Measurements from ENCODE around the gene TMC6.
A peak's percentile ranks its signal among the peaks of the same experiment; 100 is the strongest.
"Not testable (repeated sequence)": the region's sequence is repeated elsewhere in the genome, so short reads cannot be mapped to it uniquely, and the experiment has no call there.

The TMC6 gene

GRCh38 chr17:78124836-78125137 lies 3.8 kb downstream of the TMC6 start:
- DNase-seq (ENCODE audit: low read depth in 3 of 3): no peak

DNA sequence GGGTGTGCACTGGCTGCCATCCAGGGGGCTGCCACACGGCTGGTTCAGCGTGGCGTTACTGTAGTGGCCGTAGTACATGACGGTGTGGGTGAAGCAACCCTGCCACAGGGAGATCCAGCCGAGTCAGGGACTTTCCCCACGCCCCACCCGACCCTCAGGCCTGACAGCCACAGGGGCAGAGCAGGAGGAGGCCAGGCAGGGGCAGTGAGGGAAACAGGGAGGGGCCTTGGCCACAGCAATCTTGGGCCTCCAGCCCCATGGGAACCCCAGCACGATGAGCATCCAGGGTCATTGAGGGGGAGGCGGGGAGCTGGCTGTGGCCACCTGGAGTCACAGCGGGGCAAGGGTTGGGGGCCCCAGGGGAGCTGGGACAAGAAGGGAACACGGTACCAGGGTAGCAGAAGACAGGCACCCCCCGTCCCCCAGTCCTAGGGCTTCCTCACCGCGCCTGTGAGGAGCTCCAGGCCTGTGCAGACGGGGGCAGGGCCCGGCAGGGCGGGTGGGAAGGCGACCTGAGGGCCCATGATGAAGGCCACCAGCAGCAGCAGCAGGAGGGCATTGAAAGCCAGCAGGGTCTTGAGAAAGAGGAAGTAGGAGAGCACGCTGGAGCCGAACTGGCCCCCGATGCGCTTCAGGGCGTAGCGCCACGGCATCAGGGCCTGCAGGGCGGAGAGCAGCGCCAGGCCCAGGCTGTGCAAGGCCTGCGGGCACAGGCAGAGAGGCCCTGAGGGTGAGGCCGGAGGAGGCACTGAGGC lies 4.3 kb downstream of the TMC6 start:
- no peak for DNase-seq (ENCODE audit: low read depth in 3 of 3)

DNA sequence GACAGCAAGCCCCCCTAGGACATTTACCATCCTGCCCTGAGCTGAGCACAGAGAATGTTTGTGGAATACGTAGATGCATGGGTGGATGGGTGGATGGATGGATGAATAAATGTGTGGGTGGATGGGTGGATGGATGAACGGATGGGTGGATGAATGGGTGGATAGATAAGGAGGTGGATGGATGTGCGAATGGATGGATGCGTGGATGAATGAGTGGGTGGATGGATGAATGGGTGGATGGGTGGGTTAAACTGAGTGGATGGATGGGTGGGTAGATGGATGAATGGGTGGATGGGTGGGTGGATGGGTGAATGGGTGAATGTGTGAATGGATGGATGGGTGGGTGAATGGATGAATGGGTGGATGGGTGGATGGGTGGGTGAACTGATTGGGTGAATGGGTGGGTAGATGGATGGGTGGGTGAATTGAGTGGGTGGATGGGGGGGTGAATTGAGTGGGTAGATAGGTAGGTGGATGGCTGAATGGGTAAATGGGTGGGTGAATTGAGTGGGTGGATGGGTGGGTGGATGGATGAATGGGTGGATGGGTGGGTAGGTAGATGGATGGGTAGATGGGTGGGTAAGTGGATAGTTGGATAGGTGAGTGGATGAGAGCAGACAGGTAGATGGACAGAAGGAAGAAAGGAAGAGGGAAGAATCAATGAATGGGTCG lies 5.2 kb downstream of the TMC6 start:
- no peak for DNase-seq (ENCODE audit: low read depth in 3 of 3)

DNA sequence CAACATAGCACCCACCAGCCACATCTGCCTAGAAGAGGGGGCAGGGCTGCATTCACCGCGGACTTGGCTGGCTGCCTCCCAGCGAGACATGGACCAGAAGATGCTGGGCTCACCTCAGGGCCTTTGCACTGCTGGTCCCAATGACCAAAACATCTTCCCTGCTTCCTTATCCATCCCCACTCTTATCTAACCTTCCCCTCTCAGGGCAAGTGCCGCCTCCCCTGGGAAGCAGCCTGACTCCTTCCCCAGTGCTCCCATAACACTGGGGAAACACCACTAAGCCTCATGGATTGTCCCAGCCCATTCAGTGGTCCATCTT lies 5.7 kb downstream of the TMC6 start:
- DNase-seq (ENCODE audit: low read depth in 3 of 3): no peak

DNA sequence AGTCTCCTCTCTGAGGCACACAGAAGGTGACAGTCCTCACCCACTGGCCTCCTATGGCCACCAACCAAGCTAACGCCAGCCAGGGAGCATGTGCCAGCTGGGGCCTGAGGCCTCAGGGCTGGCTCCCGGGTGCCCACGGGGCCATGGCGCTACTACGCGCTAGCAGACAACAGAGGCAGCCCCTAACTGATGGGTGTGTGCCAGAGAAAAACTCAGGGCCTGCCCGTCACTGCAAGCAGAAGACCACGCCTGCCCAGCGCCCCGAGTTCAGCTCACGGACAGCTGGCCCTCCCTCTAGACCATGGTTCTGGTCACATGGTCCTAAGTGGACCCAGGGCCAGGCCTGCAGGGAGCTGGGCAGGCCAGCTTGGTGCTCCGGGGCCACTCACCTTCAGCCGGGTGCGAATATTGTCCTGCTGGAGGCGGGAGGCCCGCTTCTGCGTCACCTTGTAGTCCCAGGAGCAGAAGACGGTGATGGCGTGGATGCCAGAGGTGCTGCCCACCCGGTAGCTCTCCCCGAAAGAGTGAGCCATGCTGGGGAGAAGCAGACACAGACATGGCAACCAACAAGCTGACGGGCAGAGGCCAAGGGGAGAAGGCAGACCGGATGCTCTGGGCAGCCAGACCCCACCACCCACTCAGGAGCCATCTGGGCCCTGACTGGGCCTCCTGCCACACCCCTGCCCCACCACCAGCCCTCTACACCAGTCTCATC lies 6.2 kb downstream of the TMC6 start:
- DNase-seq (ENCODE audit: low read depth in 3 of 3): no peak

GRCh38 chr17:78121801-78122215 lies 6.7 kb downstream of the TMC6 start:
- DNase-seq (ENCODE audit: low read depth in 3 of 3): no peak

DNA sequence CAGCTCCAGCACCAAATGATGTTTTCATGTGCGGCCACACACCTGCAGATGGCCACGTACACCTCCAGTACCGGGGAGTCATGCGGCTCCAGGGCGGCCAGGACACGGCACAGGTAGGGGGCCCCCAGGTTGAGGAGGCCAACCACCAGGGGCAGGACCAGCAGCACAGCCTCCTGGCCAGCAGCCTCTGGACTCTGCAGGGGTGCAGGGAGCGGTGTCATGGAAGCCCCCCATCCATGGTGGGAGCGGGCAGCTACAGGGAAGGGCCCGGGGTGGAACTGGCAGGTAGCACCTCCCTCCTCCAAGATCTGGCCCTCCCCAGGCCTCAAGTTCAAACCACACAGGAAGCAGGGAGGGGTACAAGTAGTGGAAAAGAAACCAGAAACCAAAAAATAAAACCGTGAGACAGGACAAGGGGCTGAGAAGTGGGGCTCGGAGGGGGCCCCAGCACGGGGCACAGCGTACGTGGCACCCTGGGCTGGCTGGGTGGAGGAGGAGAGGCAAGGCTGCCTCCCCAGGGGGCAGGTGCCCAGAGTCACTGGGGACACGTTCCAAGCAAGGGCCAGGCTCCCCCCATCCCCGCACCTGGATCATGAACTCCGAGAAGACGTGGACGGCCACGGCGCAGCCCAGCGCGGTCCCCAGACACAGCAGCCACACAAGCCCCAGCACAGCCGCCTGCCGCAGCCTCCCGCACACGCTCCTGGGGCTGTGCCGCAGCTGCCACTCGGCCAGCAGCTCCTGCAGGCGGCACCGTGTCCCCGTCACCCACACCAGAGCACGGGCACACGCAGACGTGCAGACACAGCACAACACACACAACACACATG lies 7.4 kb downstream of the TMC6 start:
- DNase-seq (ENCODE audit: low read depth in 3 of 3): no peak

- DNase-seq (ENCODE audit: low read depth in 3 of 3): no peak
These were observed 8.0 kb downstream of the TMC6 start for GRCh38 chr17:78120537-78120936.

DNA sequence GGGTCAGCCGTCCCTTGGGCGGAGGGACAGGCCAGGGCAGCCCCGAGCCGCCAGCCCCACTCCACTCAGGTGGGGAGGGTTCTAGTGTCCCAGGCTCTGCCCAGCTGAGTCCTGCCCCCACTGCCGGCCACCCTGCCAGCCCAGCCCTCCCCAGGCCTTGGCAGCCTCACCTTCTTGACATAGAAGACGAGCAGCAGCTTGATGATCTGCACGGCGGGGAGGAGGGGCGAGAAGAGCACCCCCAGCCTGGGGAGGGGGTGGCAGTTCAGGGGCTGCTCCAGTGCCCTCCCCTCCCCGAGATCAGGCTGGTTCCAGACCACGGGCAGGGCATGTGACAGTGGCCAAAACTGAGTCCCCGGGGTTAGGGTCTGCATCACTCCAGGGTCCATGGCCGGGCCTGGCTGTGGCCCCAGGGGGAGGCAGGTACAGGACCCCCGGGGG lies 9.7 kb downstream of the TMC6 start:
- DNase-seq (ENCODE audit: low read depth in 3 of 3): no peak

GRCh38 chr17:78117027-78117981 lies 11.3 kb downstream of the TMC6 start:
- DNase-seq (ENCODE audit: low read depth in 3 of 3): no peak

GRCh38 chr17:78116411-78116810 lies 12.1 kb downstream of the TMC6 start:
- no peak for DNase-seq (ENCODE audit: low read depth in 3 of 3)

DNA sequence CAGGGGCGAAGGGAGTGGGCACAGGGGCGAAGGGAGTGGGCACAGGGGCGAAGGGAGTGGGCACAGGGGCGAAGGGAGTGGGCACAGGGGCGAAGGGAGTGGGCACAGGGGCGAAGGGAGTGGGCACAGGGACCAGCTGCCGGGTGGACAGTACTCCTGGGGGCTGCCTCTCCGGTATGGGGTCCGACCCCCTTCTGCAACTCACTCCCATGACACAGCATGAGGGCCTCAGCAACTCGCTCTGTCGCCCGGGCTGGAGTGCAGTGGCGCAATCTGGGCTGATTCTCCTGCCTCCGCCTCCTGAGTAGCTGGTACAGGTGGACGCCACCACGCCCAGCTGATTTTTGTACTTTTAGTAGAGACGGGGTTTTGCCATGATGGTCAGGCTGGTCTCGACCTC lies 12.8 kb downstream of the TMC6 start:
- DNase-seq (ENCODE audit: low read depth in 3 of 3): not testable (repeated sequence)

DNA sequence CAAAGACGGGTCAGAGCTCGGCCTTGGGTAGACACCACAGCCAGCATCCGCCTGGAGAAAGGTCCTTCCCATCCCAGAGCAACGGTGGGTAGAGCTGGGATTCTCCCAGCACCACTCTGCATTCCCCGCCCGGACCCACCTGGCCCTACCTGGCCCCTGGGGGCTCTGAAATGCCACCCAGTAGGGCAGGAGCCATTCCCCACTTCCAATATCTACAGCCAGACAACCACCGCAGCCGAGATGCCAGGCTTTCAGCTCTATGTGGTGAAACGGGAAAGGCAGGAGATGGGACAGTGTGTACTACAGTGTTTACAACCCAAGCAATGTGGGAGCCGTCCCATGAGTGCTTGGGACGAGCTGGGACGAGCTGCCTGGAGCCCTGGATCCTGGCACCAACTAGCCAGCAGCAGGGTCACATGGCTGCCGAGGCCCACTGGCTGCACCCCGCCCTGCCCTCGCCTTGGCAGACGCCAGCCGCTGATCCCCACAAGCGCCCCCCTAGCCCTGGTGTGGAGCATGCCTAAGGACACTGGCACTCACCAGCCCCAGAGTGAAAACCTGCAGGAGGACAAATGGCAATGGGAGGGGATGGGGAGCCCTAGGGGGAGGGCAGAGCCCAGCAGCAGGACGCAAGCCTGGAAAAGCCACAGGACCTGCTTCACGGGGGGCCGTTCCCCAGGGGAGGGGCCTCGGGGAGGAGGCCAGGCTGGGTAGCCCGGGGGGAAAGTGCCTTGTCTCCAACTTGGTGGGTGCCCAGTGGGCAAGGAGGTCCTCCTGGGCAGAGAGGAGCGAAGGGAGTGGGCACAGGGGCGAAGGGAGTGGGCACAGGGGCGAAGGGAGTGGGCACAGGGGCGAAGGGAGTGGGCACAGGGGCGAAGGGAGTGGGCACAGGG lies 13.5 kb downstream of the TMC6 start:
- no peak for DNase-seq (ENCODE audit: low read depth in 3 of 3)

- no peak for DNase-seq (ENCODE audit: low read depth in 3 of 3)
These were observed 14.5 kb downstream of the TMC6 start for GRCh38 chr17:78113804-78114785.

DNA sequence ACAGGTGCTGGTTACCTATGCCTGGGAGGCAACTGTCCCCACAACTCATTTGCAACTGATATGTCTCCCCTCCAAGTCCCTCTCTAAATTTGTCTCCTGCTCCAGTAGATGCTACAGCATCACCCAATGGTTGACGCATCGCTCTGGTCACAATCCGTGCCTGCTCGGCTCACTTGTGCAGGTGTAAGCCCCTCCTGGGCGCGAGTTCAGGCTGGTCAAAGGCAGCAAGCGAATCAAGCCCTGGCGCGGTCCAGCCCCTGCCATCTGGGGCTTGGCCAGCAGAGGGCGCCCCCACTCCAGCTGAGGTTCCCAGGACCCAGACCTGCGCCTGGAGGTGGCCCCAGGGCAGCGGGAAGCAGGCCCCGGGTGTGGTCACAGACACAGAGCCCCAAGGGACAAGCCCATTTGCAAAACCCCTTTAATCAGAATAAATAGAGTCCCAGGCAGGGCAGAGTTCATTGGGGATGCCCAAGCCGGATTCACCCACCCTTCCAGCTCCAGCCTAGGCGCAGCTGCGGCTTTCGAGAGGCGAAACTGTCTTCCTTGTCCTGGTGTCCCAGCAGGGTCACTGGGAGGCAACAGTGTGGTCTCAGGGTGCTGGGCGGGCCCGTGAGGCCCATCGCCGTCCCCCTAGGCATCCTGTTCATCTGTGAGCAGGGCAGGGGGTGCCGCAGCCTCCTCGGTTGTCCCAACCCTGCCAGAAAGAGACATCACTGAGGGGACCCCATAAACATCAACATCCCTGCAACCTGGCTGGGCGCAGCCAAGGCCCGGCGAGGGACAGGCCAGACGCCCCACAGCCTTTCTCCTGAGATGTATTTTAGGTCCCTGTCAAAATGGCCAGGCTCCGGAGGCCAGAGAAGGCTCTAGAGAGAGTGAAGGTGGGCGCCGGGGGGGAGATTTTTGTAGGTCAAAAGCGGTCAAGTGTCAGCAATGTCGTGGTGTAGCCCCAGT lies 15.8 kb downstream of the TMC6 start:
- DNase-seq (ENCODE audit: low read depth in 3 of 3): peak; percentile 60 to 76 (median 64)

DNA sequence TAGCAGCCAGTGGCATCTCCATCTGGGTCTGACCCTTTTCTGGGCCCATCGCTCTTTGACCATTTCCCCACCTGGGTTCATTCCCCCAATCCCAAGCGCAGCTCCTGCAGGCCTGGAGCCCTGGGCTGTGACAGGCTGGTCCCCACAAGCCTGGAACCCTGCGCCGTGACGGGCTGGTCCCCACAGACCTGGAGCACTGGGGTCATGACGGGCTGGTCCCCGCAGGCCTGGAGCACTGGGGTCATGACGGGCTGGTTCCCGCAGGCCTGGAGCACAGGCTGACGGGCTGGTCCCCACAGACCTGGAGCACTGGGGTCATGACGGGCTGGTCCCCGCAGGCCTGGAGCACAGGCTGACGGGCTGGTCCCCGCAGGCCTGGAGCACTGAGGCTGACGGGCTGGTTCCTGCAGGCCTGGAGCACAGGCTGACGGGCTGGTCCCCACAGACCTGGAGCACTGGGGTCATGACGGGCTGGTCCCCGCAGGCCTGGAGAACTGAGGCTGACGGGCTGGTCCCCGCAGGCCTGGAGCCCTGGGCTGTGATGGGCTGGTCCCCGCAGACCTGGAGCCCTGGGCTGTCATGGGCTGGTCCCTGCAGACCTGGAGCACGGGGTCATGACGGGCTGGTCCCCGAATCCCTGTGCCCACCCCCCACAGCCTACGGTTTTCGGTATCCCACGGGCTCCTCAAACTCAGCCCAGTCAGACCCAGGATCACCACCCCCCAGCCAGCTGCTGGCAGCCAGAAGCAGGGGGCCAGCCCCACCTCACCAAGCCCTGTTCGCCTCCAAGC lies 16.6 kb downstream of the TMC6 start:
- no peak for DNase-seq (ENCODE audit: low read depth in 3 of 3)

Measured in stimulated activated CD4-positive, alpha-beta T cell treated with anti-CD3 and anti-CD28 coated beads, TNF-alpha, amount 100 ng/mL, for 4 hours (primary cell).